Spleen (tissue), 7 donors: Measurements from ENCODE around the gene DMD.

Source experiments
- POLR2A ChIP-seq, 3 donors: fragments of 450-650 bp; IDR thresholded peaks; one replicate each; pipeline ENCODE4 v1.5.1; 2017; ENCODE audit warnings: antibody characterized with exemption in 3 of 3, mild to moderate bottlenecking in 1 of 3
- POLR2AphosphoS5 ChIP-seq, 3 donors: sonication (generic); formaldehyde crosslinking; IDR thresholded peaks; one replicate each; pipeline ENCODE4 v1.5.1; 2017; ENCODE audit warnings: antibody characterized with exemption in 3 of 3
- TF ChIP-seq, protein P1 (sequence below), 11 experiments: fragments of 200-600 bp in 7 of 11; fragments of 450-650 bp in 4 of 11; sonication (generic) in 4 of 11; IDR thresholded peaks in 8 of 11; conservative IDR thresholded peaks in 3 of 11; 1 replicate in 7 of 11; 2 replicates in 4 of 11; pipeline versions ENCODE4 v1.4.0 to v1.8.0; 2016 to 2021; ENCODE audit warnings: antibody characterized with exemption in 11 of 11, inconsistent platforms in 4 of 11, mild to moderate bottlenecking in 1 of 11
- donor health status: DM: no; HTN: no; CAD: no; lungs with moderate emphysema.
- donor health status: DM: no; HTN: no; CAD: no.
- donor health status: DM: no; HTN: no; CAD: no.

DNA sequence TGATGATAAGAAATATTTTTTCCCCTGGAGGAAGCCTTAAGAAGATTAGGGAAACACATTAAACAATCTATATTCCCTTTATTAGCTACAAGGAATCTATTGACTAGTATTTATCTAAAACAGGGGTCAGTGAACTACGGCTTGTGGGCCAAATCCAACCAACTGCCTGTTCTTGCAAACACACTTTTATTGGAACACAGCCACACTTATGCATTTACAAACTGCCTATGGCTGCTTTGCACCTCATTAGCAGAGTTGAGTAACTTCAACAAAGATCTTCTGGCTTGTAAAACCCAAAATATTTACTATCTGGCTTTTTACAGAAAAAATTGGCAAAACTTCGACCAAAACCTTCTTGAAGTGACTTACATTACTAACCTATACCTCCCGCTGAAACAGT is 1405.6 kb downstream of the DMD start:
- TF ChIP-seq POLR2A (IDR thresholded peaks at IDR 0.05) (no peak), POLR2AphosphoS5 (IDR thresholded peaks at IDR 0.05) (no peak)
- TF ChIP-seq, protein P1, sequence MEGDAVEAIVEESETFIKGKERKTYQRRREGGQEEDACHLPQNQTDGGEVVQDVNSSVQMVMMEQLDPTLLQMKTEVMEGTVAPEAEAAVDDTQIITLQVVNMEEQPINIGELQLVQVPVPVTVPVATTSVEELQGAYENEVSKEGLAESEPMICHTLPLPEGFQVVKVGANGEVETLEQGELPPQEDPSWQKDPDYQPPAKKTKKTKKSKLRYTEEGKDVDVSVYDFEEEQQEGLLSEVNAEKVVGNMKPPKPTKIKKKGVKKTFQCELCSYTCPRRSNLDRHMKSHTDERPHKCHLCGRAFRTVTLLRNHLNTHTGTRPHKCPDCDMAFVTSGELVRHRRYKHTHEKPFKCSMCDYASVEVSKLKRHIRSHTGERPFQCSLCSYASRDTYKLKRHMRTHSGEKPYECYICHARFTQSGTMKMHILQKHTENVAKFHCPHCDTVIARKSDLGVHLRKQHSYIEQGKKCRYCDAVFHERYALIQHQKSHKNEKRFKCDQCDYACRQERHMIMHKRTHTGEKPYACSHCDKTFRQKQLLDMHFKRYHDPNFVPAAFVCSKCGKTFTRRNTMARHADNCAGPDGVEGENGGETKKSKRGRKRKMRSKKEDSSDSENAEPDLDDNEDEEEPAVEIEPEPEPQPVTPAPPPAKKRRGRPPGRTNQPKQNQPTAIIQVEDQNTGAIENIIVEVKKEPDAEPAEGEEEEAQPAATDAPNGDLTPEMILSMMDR (IDR thresholded peaks at IDR 0.05 in 8 of 11, conservative IDR thresholded peaks at IDR 0.05 in 3 of 11) = no peak
